ENCODE data around the gene PRM3. TPM values are rescaled to one million over a fixed set of nuclear protein-coding genes. Genes with fewer than 3 reads are reported as not detected.

The PRM3 gene
- total and polyA plus RNA-seq, 2 of the 8 experiments (the other 6 are each of a cell fraction or from before 2014, with no cell fraction given) = not detected

GRCh38 chr16:11322823-11323222 lies 49.4 kb upstream of the PRM3 start:
- H3K79me2 ChIP-seq (ENCODE audit: control insufficient read depth in 1 of 2, insufficient read depth in 2 of 2, low read length in 2 of 2) = no peaks in the 10 kb centered on the region
- no peaks in the 10 kb centered on the region for H3K79me1 ChIP-seq (ENCODE audit: low read depth, low read length)
- H2AFZ ChIP-seq (ENCODE audit: low read length) = no peak overlapping the region
- peak overlapping the region; percentile 67 for H4K91ac ChIP-seq (replicated peaks; ENCODE audit: insufficient read length, low read length)
- no peak overlapping the region for H3K56ac ChIP-seq (replicated peaks; ENCODE audit: insufficient read length, low read depth, low read length)
- no peaks in the 10 kb centered on the region for H3K27me3 ChIP-seq (replicated peaks in 1 of 4; ENCODE audit: control insufficient read depth in 3 of 4, extremely low read depth in 1 of 4, insufficient read depth in 3 of 4, low read length in 3 of 4)
- H3K14ac ChIP-seq (ENCODE audit: insufficient read length) = no peak overlapping the region
- peaks cover 7 to 13% (median 7%) of the 10 kb centered on the region in 4 experiments; a peak in 5 of 7 replicates for H3K4me1 ChIP-seq (replicated peaks in 1 of 4; ENCODE audit: control insufficient read depth in 3 of 4, insufficient read depth in 4 of 4, low read length in 3 of 4)
- H2BK12ac ChIP-seq (ENCODE audit: low read depth, low read length) = no peak overlapping the region; the same call in 1 of the 2 replicates
- H2BK120ac ChIP-seq (replicated peaks; ENCODE audit: low read depth, low read length) = no peak overlapping the region
- TF ChIP-seq ASH2L (IDR thresholded peaks at IDR 0.05; ENCODE audit: low read length) (no peak), KDM1A (IDR thresholded peaks at IDR 0.05; ENCODE audit: borderline replicate concordance, low read length) (no peak), KDM4A (IDR thresholded peaks at IDR 0.05; ENCODE audit: low read depth, low read length, severe bottlenecking) (no peak), SUZ12 (IDR thresholded peaks at IDR 0.05; ENCODE audit: low read length) (no peak), HDAC2 (IDR thresholded peaks at IDR 0.05; ENCODE audit: borderline replicate concordance in 1 of 2, low read depth in 2 of 2, low read length in 2 of 2) (no peak)
- H3K27ac ChIP-seq (ENCODE audit: low read depth, low read length) = no peak overlapping the region
- DNase-seq (ENCODE audit: low read depth in 1 of 2, low spot score in 2 of 2) (no peak), FAIRE-seq (no peak)
- no peaks in the 10 kb centered on the region for H4K20me1 ChIP-seq (replicated peaks in 1 of 2; ENCODE audit: control insufficient read depth in 1 of 2, insufficient read depth in 2 of 2, low read length in 2 of 2)
- CTCF ChIA-PET (ENCODE audit: partially characterized antibody) = interaction anchor here (0.7 to 1.0 kb wide), 2 partner anchors 64 kb away, joined by 3 read pairs; no protein-coding TSS in a partner anchor
- no peak overlapping the region for H4K8ac ChIP-seq (ENCODE audit: extremely low read depth, insufficient read depth, low read length)
- peak overlapping the region; percentile 18; the same call in 1 of the 2 replicates for H2BK20ac ChIP-seq (ENCODE audit: low read length)
- peaks cover 5% of the 10 kb centered on the region; the same call in 1 of the 2 replicates for H3K23me2 ChIP-seq (ENCODE audit: low read depth, low read length)
- no peak overlapping the region for H2AK5ac ChIP-seq (ENCODE audit: low read depth, low read length)
- no peak overlapping the region for H2BK5ac ChIP-seq (ENCODE audit: low read depth, low read length)
- no peak overlapping the region for H3K4ac ChIP-seq (replicated peaks; ENCODE audit: insufficient read length, low read depth, low read length)
- no peak overlapping the region for H4K5ac ChIP-seq (ENCODE audit: insufficient read length, low read depth, low read length)
- no peak overlapping the region for H3K23ac ChIP-seq (ENCODE audit: insufficient read length)
- no peak overlapping the region for H3K4me3 ChIP-seq (ENCODE audit: extremely low read depth in 1 of 4, insufficient read depth in 2 of 4, low read depth in 3 of 4, low read length in 4 of 4)
- POLR2A ChIA-PET (ENCODE audit: partially characterized antibody) = interaction anchor here (0.6 to 1.9 kb wide), 3 partner anchors 10 to 32 kb away, joined by 4 read pairs; no protein-coding TSS in a partner anchor
- H3K4me2 ChIP-seq (ENCODE audit: insufficient read depth in 1 of 2, low read depth in 2 of 2, low read length in 2 of 2) = no peak overlapping the region
- H3K36me3 ChIP-seq (ENCODE audit: control insufficient read depth in 2 of 4, insufficient read depth in 4 of 4, low read length in 3 of 4) = no peaks in the 10 kb centered on the region
- H3K9ac ChIP-seq (replicated peaks in 1 of 4; ENCODE audit: extremely low read depth in 1 of 4, low read depth in 3 of 4, low read length in 3 of 4) = no peak overlapping the region
- no peak overlapping the region for H3K18ac ChIP-seq (ENCODE audit: extremely low read depth, low read length)
- WGBS, 2 experiments (ENCODE audit: extremely low coverage in 1 of 2, insufficient coverage in 1 of 2, insufficient read length in 1 of 2, insufficient replicate concordance in 2 of 2, low coverage in 1 of 2, low lambda C conversion rate in 2 of 2, missing lambda C conversion rate in 1 of 2) = 79% methylated on average over 3 of the region's 3 CpGs; no CpG with 5 or more reads in 1 of the 2 experiments
- H2BK15ac ChIP-seq (ENCODE audit: low read length) = no peak overlapping the region
- no peaks in the 10 kb centered on the region for H3K9me3 ChIP-seq (ENCODE audit: insufficient read depth in 2 of 2, low read depth in 1 of 2, low read length in 1 of 2)
